T47D (cell line): Measurements from ENCODE around the gene TSC22D1.
"Not testable (repeated sequence)": the region's sequence is repeated elsewhere in the genome, so short reads cannot be mapped to it uniquely, and the experiment has no call there.

Experiments used
- DNase-seq, 2 experiments: peaks; one replicate each; pipeline versions ENCODE4 v3.0.0 to v3.0.0-alpha.2; 2011 to 2012; ENCODE audit warnings: low read depth in 1 of 2, low spot score in 1 of 2
- JUND ChIP-seq: IDR thresholded peaks from 2 replicates; pipeline ENCODE4 v1.6.1; 2012; ENCODE audit warnings: low read depth
- in situ Hi-C: cut with HindIII; loops from 2 replicates; pipeline ENCODE4 v1.10.0; 2016; ENCODE audit warnings: low sequenced_read_pairs, low pct_unique_long_range_greater_than_20kb

TSC22D1 gene

GRCh38 chr13:44575741-44576350 lies at the start of gene TSC22D1:
Gene TSC22D1 (minus strand): TSS chr13:44576330. CDS start chr13:44576074, 256 bp downstream.
- peak; percentile 13 to 20 for DNase-seq
- TF ChIP-seq JUND: no peak
- in situ Hi-C loops: no loop called here

- TF ChIP-seq JUND: no peak
- in situ Hi-C loops: no loop called here
- DNase-seq: no peak
Observed at GRCh38 chr13:44622708-44623107, 46.6 kb upstream of the TSC22D1 start.

GRCh38 chr13:44622261-44622660 lies 46.1 kb upstream of the TSC22D1 start:
- no peak for DNase-seq
- in situ Hi-C loops: no loop called here
- no peak for TF ChIP-seq JUND

- in situ Hi-C loops: no loop called here
- TF ChIP-seq JUND: no peak
- no peak for DNase-seq
Observed at GRCh38 chr13:44620057-44620456, 43.9 kb upstream of the TSC22D1 start.

GRCh38 chr13:44619651-44620050 lies 43.5 kb upstream of the TSC22D1 start:
- TF ChIP-seq JUND: no peak
- no peak for DNase-seq
- in situ Hi-C loops: no loop called here

GRCh38 chr13:44618326-44618725 lies 42.2 kb upstream of the TSC22D1 start:
- TF ChIP-seq JUND: no peak
- DNase-seq: no peak
- in situ Hi-C loops: no loop called here

DNA sequence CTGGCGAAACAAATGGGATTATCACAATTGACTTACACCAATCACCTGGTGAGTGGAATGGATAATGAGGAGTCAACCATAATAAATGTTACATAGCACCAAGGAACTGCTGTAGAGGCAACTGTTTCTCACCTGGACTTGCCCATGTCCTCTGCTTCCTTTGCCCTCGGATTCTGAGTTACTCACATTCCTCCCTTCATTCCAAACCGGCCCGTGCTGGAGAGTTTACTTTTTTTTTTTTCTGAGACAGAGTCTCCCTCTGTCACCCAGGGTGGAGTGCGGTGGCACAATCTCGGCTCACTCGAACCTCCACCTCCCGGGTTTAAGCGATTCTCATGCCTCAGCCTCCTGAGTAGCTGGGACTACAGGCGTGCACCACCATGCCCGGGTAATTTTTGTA lies 41.5 kb upstream of the TSC22D1 start:
- TF ChIP-seq JUND: no peak
- in situ Hi-C loops: no loop called here

GRCh38 chr13:44609137-44609536 lies 33.0 kb upstream of the TSC22D1 start:
- in situ Hi-C loops: no loop called here
- no peak for TF ChIP-seq JUND
- DNase-seq: no peak

More for the DNA sequence above, 41.5 kb upstream of the TSC22D1 start:
- DNase-seq: no peak

DNA sequence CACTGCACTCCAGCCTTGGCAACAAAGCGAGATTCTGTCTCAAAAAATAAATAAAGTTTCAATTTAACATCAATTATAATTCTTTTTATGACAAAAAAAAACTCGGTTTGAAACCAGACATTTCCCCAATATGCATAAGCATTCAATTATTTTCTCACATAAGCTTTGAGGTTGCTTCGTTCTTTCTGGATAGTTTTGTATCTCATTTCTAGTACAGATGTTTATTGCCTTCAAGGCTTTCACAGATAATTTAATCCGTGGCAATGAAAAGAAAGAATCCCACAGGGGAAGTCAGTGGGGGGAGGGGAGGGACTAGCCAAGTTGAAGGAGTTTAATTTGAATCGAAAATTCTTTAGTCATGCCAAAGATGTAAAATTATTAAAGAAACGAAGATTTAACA lies 29.6 kb upstream of the TSC22D1 start:
- in situ Hi-C loops: no loop called here
- TF ChIP-seq JUND: no peak
- DNase-seq: no peak

DNA sequence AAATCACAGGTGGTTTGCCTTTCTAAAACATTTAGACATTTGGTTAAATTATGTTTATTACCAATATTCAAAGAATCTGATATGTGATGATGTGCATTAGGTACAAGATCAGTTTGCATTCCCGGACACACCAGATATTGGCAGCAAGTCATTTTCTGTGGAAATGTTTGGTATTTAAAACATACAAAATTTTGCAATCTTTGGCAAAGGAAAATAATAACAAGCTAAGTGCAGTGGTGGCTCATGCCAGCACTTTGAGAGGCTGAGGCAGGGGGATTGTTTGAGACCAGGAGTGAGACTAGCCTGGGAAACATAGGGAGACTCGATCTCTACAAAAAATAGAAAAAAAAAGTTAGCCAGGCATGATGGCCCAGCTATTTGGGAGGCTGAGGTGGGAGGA lies 29.1 kb upstream of the TSC22D1 start:
- DNase-seq: no peak
- no peak for TF ChIP-seq JUND
- in situ Hi-C loops: no loop called here

DNA sequence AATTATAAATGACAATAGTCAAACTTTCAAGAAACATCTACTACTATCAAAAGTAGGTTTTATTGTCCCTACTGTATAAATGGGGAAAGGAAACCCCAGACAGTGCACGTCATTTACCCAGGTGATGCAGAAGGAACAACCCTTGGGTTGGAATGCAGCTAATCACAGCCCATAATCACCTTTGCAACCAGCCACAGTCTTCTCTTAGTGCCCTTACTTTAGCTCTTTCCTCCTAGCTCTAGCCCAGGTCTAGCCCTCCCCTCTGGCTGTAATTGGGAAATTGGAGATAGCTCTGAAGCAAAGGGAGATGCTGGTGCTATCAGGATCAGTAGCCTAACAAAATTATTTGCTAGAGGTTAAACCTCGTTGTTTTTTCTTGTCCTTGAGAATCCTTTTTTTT lies 25.5 kb upstream of the TSC22D1 start:
- TF ChIP-seq JUND: no peak
- in situ Hi-C loops: no loop called here
- DNase-seq: no peak

GRCh38 chr13:44593861-44594592 lies 17.9 kb upstream of the TSC22D1 start:
- in situ Hi-C loops, DNase-seq: not testable (repeated sequence)

DNA sequence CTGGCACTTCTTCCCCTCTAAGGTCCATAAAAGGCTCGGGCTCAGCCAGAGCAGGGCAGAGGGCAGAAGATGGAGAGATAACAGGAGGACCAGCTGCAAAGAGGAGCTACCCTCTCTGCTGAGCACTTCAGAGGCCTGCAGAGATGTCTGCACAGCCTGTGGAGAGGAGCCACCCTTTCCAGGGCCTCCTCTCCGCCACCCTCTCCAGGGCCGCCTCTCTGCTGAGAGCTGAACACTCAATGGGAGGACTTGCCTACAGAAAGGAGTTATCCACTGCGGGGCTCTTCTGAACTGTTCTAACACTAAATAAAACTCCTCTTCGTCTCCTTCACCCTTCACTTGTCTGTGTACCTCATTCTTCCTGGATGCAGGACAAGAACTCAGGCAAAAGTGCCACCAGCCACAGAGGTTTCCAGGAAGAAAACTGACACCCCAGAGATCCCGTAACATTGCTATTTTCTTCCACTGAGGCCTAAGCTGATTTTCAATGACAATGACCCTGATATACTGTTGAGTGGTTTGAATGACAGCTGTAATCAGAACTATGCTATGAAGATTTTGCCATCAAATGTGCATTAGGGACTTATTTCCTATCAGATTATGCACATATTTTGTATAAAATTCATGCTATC lies 16.2 kb upstream of the TSC22D1 start:
- TF ChIP-seq JUND: no peak
- in situ Hi-C loops: no loop called here
- DNase-seq: no peak
